HG03135 (cell line): ENCODE data around the gene CCDC171.
"Not testable (repeated sequence)": the region's sequence is repeated elsewhere in the genome, so short reads cannot be mapped to it uniquely, and the experiment has no call there.

Experiments used
- ATAC-seq: cut with Tn5 transposase; IDR thresholded peaks from one replicate; pipeline ENCODE4 v1.9.1; 2021; ENCODE audit warnings: mild to moderate bottlenecking, moderate library complexity; ENCODE audit not compliant: unreplicated experiment

Gene CCDC171

GRCh38 chr9:15693701-15694100 lies 140.9 kb downstream of the CCDC171 start:
- ATAC-seq: no peak

GRCh38 chr9:15696979-15697378 lies 144.1 kb downstream of the CCDC171 start:
- no peak for ATAC-seq

GRCh38 chr9:15697446-15697851 lies 144.6 kb downstream of the CCDC171 start:
- ATAC-seq: no peak

GRCh38 chr9:15699876-15700559 lies 147.2 kb downstream of the CCDC171 start:
- not testable (repeated sequence) for ATAC-seq

GRCh38 chr9:15707000-15707399 lies 154.2 kb downstream of the CCDC171 start:
- ATAC-seq: no peak

GRCh38 chr9:15711531-15711930 lies 158.7 kb downstream of the CCDC171 start:
- ATAC-seq: no peak

GRCh38 chr9:15711931-15712330 lies 159.1 kb downstream of the CCDC171 start:
- ATAC-seq: no peak

GRCh38 chr9:15714746-15715145 lies 161.9 kb downstream of the CCDC171 start:
- no peak for ATAC-seq

GRCh38 chr9:15717290-15717967 lies 164.6 kb downstream of the CCDC171 start:
- ATAC-seq: no peak

- ATAC-seq: no peak
Measured at GRCh38 chr9:15718423-15718822, 165.6 kb downstream of the CCDC171 start.

- ATAC-seq: no peak
Measured at GRCh38 chr9:15720861-15721260, 168.0 kb downstream of the CCDC171 start.

- ATAC-seq: no peak
Measured at GRCh38 chr9:15722888-15723287, 170.0 kb downstream of the CCDC171 start.

- ATAC-seq: no peak
Measured at GRCh38 chr9:15724016-15724415, 171.2 kb downstream of the CCDC171 start.

GRCh38 chr9:15724612-15725011 lies 171.8 kb downstream of the CCDC171 start:
- ATAC-seq: no peak

- ATAC-seq: no peak
Measured at GRCh38 chr9:15725953-15726352, 173.1 kb downstream of the CCDC171 start.

GRCh38 chr9:15729507-15729906 lies 176.7 kb downstream of the CCDC171 start:
- ATAC-seq: no peak

- ATAC-seq: no peak
Measured at GRCh38 chr9:15735083-15735857, 182.4 kb downstream of the CCDC171 start.

GRCh38 chr9:15736569-15736968 lies 183.7 kb downstream of the CCDC171 start:
- no peak for ATAC-seq

GRCh38 chr9:15738011-15738410 lies 185.2 kb downstream of the CCDC171 start:
- ATAC-seq: no peak

- no peak for ATAC-seq
Measured at GRCh38 chr9:15741015-15741414, 188.2 kb downstream of the CCDC171 start.

GRCh38 chr9:15743512-15743911 lies 190.7 kb downstream of the CCDC171 start:
- ATAC-seq: peak; percentile 99

GRCh38 chr9:15744196-15744595 lies 191.4 kb downstream of the CCDC171 start:
- ATAC-seq: no peak
